ENCODE data around the gene BABAM1. TPM values are rescaled to one million over a fixed set of nuclear protein-coding genes. Genes with fewer than 3 reads are reported as not detected.

BABAM1 gene
- total and polyA plus RNA-seq, 10 of the 15 experiments (the other 5 are each of a cell fraction or from before 2014, with no cell fraction given) = 11.9 to 154 (median 103) TPM

- Histone ChIP-seq H3K4me1 (ENCODE audit: control insufficient read depth, insufficient read depth, low read length) (no peaks in the 10 kb centered on the region), H3K9me3 (replicated peaks; ENCODE audit: control insufficient read depth, insufficient read depth, low read length) (no peaks in the 10 kb centered on the region), H2AFZ (ENCODE audit: control insufficient read depth, low read depth, low read length) (peak within 1 kb of the TSS; percentile 97), H3K9ac (ENCODE audit: control insufficient read depth, insufficient read depth, low read length) (peak within 1 kb of the TSS; percentile 60), H3K27me3 (replicated peaks in 1 of 2; ENCODE audit: control insufficient read depth in 2 of 2, insufficient read depth in 2 of 2, low read length in 1 of 2) (no peaks in the 10 kb centered on the region), H3K27ac (ENCODE audit: control insufficient read depth, insufficient read depth) (peak within 1 kb of the TSS; percentile 70), H3K79me2 (ENCODE audit: control insufficient read depth, insufficient read depth, low read length) (no peaks in the 10 kb centered on the region), H3K36me3 (ENCODE audit: control insufficient read depth in 2 of 2, insufficient read depth in 2 of 2, low read length in 1 of 2) (no peaks in the 10 kb centered on the region), H3K4me2 (ENCODE audit: control insufficient read depth, insufficient read depth) (peak within 1 kb of the TSS; percentile 84), H3K4me3 (peak within 1 kb of the TSS; percentile 82), H4K20me1 (ENCODE audit: control insufficient read depth, insufficient read depth) (no peaks in the 10 kb centered on the region)
- under 1% methylated on average over 81 of the region's 90 CpGs for WGBS (ENCODE audit: insufficient coverage, insufficient replicate concordance, low lambda C conversion rate, missing lambda C conversion rate)
- in situ Hi-C loops (cut with MboI) = no loop called here
- SMC1A ChIA-PET (ENCODE audit: uncharacterized antibody, unreplicated experiment) = interaction anchor here (1.0 to 1.5 kb wide), 4 partner anchors 8 to 513 kb away, joined by 3 to 8 read pairs (median 3); partner anchors contain the start of gene USE1
- no TSS peak for BruUV-seq (replicated peaks)
- RAD21 ChIA-PET (ENCODE audit: unreplicated experiment) = interaction anchor here (0.7 to 2.6 kb wide), 7 partner anchors 8 to 55 kb away, joined by 3 to 11 read pairs (median 4); partner anchors contain the start of genes BABAM1 and USE1
- POLR2A ChIA-PET = interaction anchor here (0.7 to 2.7 kb wide), 9 partner anchors 9 to 193 kb away, joined by 3 to 31 read pairs (median 6); partner anchors contain the start of genes ABHD8, BABAM1, MVB12A and USE1
- intact Hi-C loops (cut with micrococcal nuclease; ENCODE audit: unreplicated experiment) = no loop called here
- FAIRE-seq (peak; percentile 100), DNase-seq (ENCODE audit: low read depth, low spot score) (peak; percentile 92), ATAC-seq (peak; percentile 97)
- CTCF ChIA-PET = interaction anchor here (0.7 to 2.8 kb wide), 4 partner anchors 9 to 101 kb away, joined by 3 to 10 read pairs (median 6); partner anchors contain the start of genes BABAM1 and USE1
- TF ChIP-seq SPI1 (IDR thresholded peaks at IDR 0.05; ENCODE audit: borderline replicate concordance, insufficient read depth, low read depth, low read length) = peak; percentile 31; the same call in 1 of the 2 replicates
- TF ChIP-seq HCFC1 (IDR thresholded peaks at IDR 0.05; ENCODE audit: low read length) = peak; percentile 25; the same call in 1 of the 2 replicates
- no peak for TF ChIP-seq SIN3A (IDR thresholded peaks at IDR 0.05; ENCODE audit: low read depth, low read length)
- TF ChIP-seq DPF2 (IDR thresholded peaks at IDR 0.05) = 0 out of 2 replicates have a peak, but pooled peaks have one; percentile 55
- TF ChIP-seq RELA (IDR thresholded peaks at IDR 0.05; ENCODE audit: borderline replicate concordance, partially characterized antibody) = peak; percentile 60
- peak; percentile 95; the same call in 1 of the 2 replicates for TF ChIP-seq GATAD2B (conservative IDR thresholded peaks at IDR 0.05; ENCODE audit: low read depth)
- no peak for TF ChIP-seq BMI1 (IDR thresholded peaks at IDR 0.05; ENCODE audit: borderline replicate concordance)
- TF ChIP-seq, protein P1, sequence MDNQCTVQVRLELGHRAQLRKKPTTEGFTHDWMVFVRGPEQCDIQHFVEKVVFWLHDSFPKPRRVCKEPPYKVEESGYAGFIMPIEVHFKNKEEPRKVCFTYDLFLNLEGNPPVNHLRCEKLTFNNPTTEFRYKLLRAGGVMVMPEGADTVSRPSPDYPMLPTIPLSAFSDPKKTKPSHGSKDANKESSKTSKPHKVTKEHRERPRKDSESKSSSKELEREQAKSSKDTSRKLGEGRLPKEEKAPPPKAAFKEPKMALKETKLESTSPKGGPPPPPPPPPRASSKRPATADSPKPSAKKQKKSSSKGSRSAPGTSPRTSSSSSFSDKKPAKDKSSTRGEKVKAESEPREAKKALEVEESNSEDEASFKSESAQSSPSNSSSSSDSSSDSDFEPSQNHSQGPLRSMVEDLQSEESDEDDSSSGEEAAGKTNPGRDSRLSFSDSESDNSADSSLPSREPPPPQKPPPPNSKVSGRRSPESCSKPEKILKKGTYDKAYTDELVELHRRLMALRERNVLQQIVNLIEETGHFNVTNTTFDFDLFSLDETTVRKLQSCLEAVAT (IDR thresholded peaks at IDR 0.05) = 0 out of 2 replicates have a peak, but pooled peaks have one; percentile 2
- no peak for TF ChIP-seq CTCF (IDR thresholded peaks at IDR 0.05 in 2 of 3, conservative IDR thresholded peaks at IDR 0.05 in 1 of 3; ENCODE audit: control insufficient read depth in 2 of 3, extremely low read depth in 1 of 3, insufficient read depth in 1 of 3, low read depth in 3 of 3, low read length in 3 of 3)
- peak; percentile 30 to 75; a peak in 3 of 4 replicates for TF ChIP-seq BHLHE40 (IDR thresholded peaks at IDR 0.05; ENCODE audit: borderline replicate concordance in 1 of 2, low read depth in 2 of 2, low read length in 1 of 2)
- TF ChIP-seq, protein P2, sequence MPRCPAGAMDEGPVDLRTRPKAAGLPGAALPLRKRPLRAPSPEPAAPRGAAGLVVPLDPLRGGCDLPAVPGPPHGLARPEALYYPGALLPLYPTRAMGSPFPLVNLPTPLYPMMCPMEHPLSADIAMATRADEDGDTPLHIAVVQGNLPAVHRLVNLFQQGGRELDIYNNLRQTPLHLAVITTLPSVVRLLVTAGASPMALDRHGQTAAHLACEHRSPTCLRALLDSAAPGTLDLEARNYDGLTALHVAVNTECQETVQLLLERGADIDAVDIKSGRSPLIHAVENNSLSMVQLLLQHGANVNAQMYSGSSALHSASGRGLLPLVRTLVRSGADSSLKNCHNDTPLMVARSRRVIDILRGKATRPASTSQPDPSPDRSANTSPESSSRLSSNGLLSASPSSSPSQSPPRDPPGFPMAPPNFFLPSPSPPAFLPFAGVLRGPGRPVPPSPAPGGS (IDR thresholded peaks at IDR 0.05; ENCODE audit: borderline replicate concordance, insufficient read depth, low read depth, low read length, poor library complexity, severe bottlenecking) = no peak
- no peak for TF ChIP-seq IRF5 (IDR thresholded peaks at IDR 0.05; ENCODE audit: borderline replicate concordance)
- no peak for TF ChIP-seq ZNF207 (IDR thresholded peaks at IDR 0.05; ENCODE audit: borderline replicate concordance)
- TF ChIP-seq SREBF1 (IDR thresholded peaks at IDR 0.05; ENCODE audit: low read length) = no peak
- no peak for TF ChIP-seq MTA2 (IDR thresholded peaks at IDR 0.05; ENCODE audit: low read depth)
Observed at GRCh38 chr19:17226002-17226933, 41.0 kb upstream of the BABAM1 start, which contains the start of gene OCEL1. OCEL1 (plus strand) TSS chr19:17226226; CDS start chr19:17226248, 22 bp downstream.

All from GM12878 (cell line).